ENCODE measurements around the gene SLC5A1.

SLC5A1 gene

GRCh38 chr22:32013200-32013599 lies 29.9 kb upstream of the SLC5A1 start:
- peaks cover 9% of the 10 kb centered on the region; the same call in 1 of the 2 replicates for H3K9me3 ChIP-seq (ENCODE audit: insufficient read depth, low read length)
- no peaks in the 10 kb centered on the region for H3K27me3 ChIP-seq (ENCODE audit: low read length)

GRCh38 chr22:32016081-32016480 lies 27.0 kb upstream of the SLC5A1 start:
- Histone ChIP-seq H3K4me3 (ENCODE audit: insufficient read depth, low read length, poor library complexity, severe bottlenecking) (no peak overlapping the region), H2AFZ (ENCODE audit: low read depth, low read length, severe bottlenecking) (no peak overlapping the region), H4K20me1 (ENCODE audit: low read depth, low read length) (no peaks in the 10 kb centered on the region), H3K9me2 (replicated peaks; ENCODE audit: insufficient read depth, low read length) (no peaks in the 10 kb centered on the region), H3K4me2 (ENCODE audit: low read depth, low read length, poor library complexity, severe bottlenecking) (no peak overlapping the region), H3K9ac (ENCODE audit: low read length) (no peak overlapping the region), H3F3A (ENCODE audit: insufficient read depth) (no peaks in the 10 kb centered on the region), H3K36me3 (ENCODE audit: low read length) (no peaks in the 10 kb centered on the region), H3K9me3 (ENCODE audit: insufficient read depth, low read length) (peaks cover 9% of the 10 kb centered on the region; the same call in 1 of the 2 replicates), H3K27ac (ENCODE audit: low read depth, low read length) (no peak overlapping the region), H3K79me2 (ENCODE audit: insufficient read depth, low read length) (no peaks in the 10 kb centered on the region), H3K27me3 (ENCODE audit: low read length) (no peaks in the 10 kb centered on the region)
- TF ChIP-seq EZH2phosphoT487 (conservative IDR thresholded peaks at IDR 0.05; ENCODE audit: low read length) (no peak), CTCF (IDR thresholded peaks at IDR 0.05; ENCODE audit: insufficient read depth, low read length, poor library complexity, severe bottlenecking) (no peak)

More at GRCh38 chr22:32013200-32013599, 29.9 kb upstream of the SLC5A1 start:
- no peak overlapping the region for H3K9ac ChIP-seq (ENCODE audit: low read length)
- H3K79me2 ChIP-seq (ENCODE audit: insufficient read depth, low read length), result no peaks in the 10 kb centered on the region
- TF ChIP-seq CTCF (IDR thresholded peaks at IDR 0.05; ENCODE audit: insufficient read depth, low read length, poor library complexity, severe bottlenecking) (no peak), EZH2phosphoT487 (conservative IDR thresholded peaks at IDR 0.05; ENCODE audit: low read length) (no peak)
- H3F3A ChIP-seq (ENCODE audit: insufficient read depth), result no peaks in the 10 kb centered on the region
- no peaks in the 10 kb centered on the region for H3K9me2 ChIP-seq (replicated peaks; ENCODE audit: insufficient read depth, low read length)
- no peak overlapping the region for H3K4me2 ChIP-seq (ENCODE audit: low read depth, low read length, poor library complexity, severe bottlenecking)
- H4K20me1 ChIP-seq (ENCODE audit: low read depth, low read length), result no peaks in the 10 kb centered on the region
- H2AFZ ChIP-seq (ENCODE audit: low read depth, low read length, severe bottlenecking), result no peak overlapping the region
- H3K36me3 ChIP-seq (ENCODE audit: low read length), result no peaks in the 10 kb centered on the region
- no peak overlapping the region for H3K4me3 ChIP-seq (ENCODE audit: insufficient read depth, low read length, poor library complexity, severe bottlenecking)
- no peak overlapping the region for H3K27ac ChIP-seq (ENCODE audit: low read depth, low read length)

- Histone ChIP-seq H3K4me2 (ENCODE audit: low read depth, low read length, poor library complexity, severe bottlenecking) (no peak overlapping the region), H3K27ac (ENCODE audit: low read depth, low read length) (no peak overlapping the region), H2AFZ (ENCODE audit: low read depth, low read length, severe bottlenecking) (no peak overlapping the region), H3K9me2 (replicated peaks; ENCODE audit: insufficient read depth, low read length) (no peaks in the 10 kb centered on the region), H3K4me3 (ENCODE audit: insufficient read depth, low read length, poor library complexity, severe bottlenecking) (no peak overlapping the region), H3K9ac (ENCODE audit: low read length) (no peak overlapping the region), H3K79me2 (ENCODE audit: insufficient read depth, low read length) (no peaks in the 10 kb centered on the region), H3F3A (ENCODE audit: insufficient read depth) (no peaks in the 10 kb centered on the region), H3K36me3 (ENCODE audit: low read length) (no peaks in the 10 kb centered on the region), H4K20me1 (ENCODE audit: low read depth, low read length) (no peaks in the 10 kb centered on the region), H3K27me3 (ENCODE audit: low read length) (no peaks in the 10 kb centered on the region), H3K9me3 (ENCODE audit: insufficient read depth, low read length) (peaks cover 9% of the 10 kb centered on the region; the same call in 1 of the 2 replicates)
- TF ChIP-seq EZH2phosphoT487 (conservative IDR thresholded peaks at IDR 0.05; ENCODE audit: low read length) (no peak), CTCF (IDR thresholded peaks at IDR 0.05; ENCODE audit: insufficient read depth, low read length, poor library complexity, severe bottlenecking) (no peak)
Observed at GRCh38 chr22:32018056-32018455, 25.0 kb upstream of the SLC5A1 start.

All from SU-DHL-6 (cell line).